HK-2 (cell line): ENCODE data around the gene CMTM4.
"Not testable (repeated sequence)": the region's sequence is repeated elsewhere in the genome, so short reads cannot be mapped to it uniquely, and the experiment has no call there.

Experiments used
- DNase-seq: peaks from one replicate; pipeline ENCODE4 v3.0.0-alpha.2; 2018; ENCODE audit not compliant: unreplicated experiment

The CMTM4 gene

GRCh38 chr16:66592814-66593213 is 103.7 kb downstream of the CMTM4 start:
- DNase-seq, result no peak

- no peak for DNase-seq
Observed at GRCh38 chr16:66592241-66592640, 104.3 kb downstream of the CMTM4 start.

- no peak for DNase-seq
Observed at GRCh38 chr16:66591018-66591417, 105.5 kb downstream of the CMTM4 start.

- no peak for DNase-seq
Observed at GRCh38 chr16:66590322-66590721, 106.2 kb downstream of the CMTM4 start.

GRCh38 chr16:66588981-66589713 is 107.4 kb downstream of the CMTM4 start:
- DNase-seq, result no peak

- no peak for DNase-seq
Observed at GRCh38 chr16:66587881-66588600, 108.5 kb downstream of the CMTM4 start.

GRCh38 chr16:66585481-66586239 is 110.9 kb downstream of the CMTM4 start:
- DNase-seq, result no peak

- DNase-seq, result no peak
Observed at GRCh38 chr16:66581246-66581952, 115.1 kb downstream of the CMTM4 start.

GRCh38 chr16:66580605-66581209 is 115.8 kb downstream of the CMTM4 start:
- no peak for DNase-seq

- DNase-seq, result no peak
Observed at GRCh38 chr16:66578651-66579531, 117.7 kb downstream of the CMTM4 start, which contains the start of gene CMTM2. Gene CMTM2, plus strand, starts transcription at chr16:66579463. Its CDS starts 145 bp downstream, at chr16:66579608.

GRCh38 chr16:66576296-66576695 is 120.2 kb downstream of the CMTM4 start:
- no peak for DNase-seq

GRCh38 chr16:66575060-66575459 is 121.5 kb downstream of the CMTM4 start:
- no peak for DNase-seq

GRCh38 chr16:66574531-66574930 is 122.0 kb downstream of the CMTM4 start:
- no peak for DNase-seq

- DNase-seq, result no peak
Observed at GRCh38 chr16:66574081-66574480, 122.5 kb downstream of the CMTM4 start.

GRCh38 chr16:66572356-66572755 is 124.2 kb downstream of the CMTM4 start:
- DNase-seq, result no peak

GRCh38 chr16:66569827-66570405 is 126.6 kb downstream of the CMTM4 start:
- no peak for DNase-seq

- DNase-seq, result no peak
Observed at GRCh38 chr16:66569131-66569530, 127.4 kb downstream of the CMTM4 start.

- DNase-seq, result no peak
Observed at GRCh38 chr16:66568355-66568754, 128.2 kb downstream of the CMTM4 start.

GRCh38 chr16:66567270-66567669 is 129.3 kb downstream of the CMTM4 start:
- not testable (repeated sequence) for DNase-seq
